HG02981 (cell line): ENCODE measurements around the gene PITPNC1.
A peak's percentile ranks its signal among the peaks of the same experiment; 100 is the strongest.

Source experiments
- ATAC-seq: cut with Tn5 transposase; IDR thresholded peaks from one replicate; pipeline ENCODE4 v1.9.1; 2021; ENCODE audit warnings: mild to moderate bottlenecking, moderate library complexity; ENCODE audit not compliant: unreplicated experiment

Gene PITPNC1

GRCh38 chr17:67534941-67535340 is 157.9 kb downstream of the PITPNC1 start:
- ATAC-seq: no peak

- ATAC-seq: no peak
Measured at GRCh38 chr17:67542219-67543114, 165.4 kb downstream of the PITPNC1 start.

GRCh38 chr17:67544364-67544955 is 167.4 kb downstream of the PITPNC1 start:
- no peak for ATAC-seq

- peak; percentile 91 for ATAC-seq
Measured at GRCh38 chr17:67546578-67547527, 169.8 kb downstream of the PITPNC1 start.

GRCh38 chr17:67548693-67549092 is 171.6 kb downstream of the PITPNC1 start:
- no peak for ATAC-seq

- ATAC-seq: no peak
Measured at GRCh38 chr17:67549820-67550219, 172.7 kb downstream of the PITPNC1 start.

- no peak for ATAC-seq
Measured at GRCh38 chr17:67554634-67555033, 177.6 kb downstream of the PITPNC1 start.

- ATAC-seq: no peak
Measured at GRCh38 chr17:67555855-67556254, 178.8 kb downstream of the PITPNC1 start.

GRCh38 chr17:67557052-67557845 is 180.2 kb downstream of the PITPNC1 start:
- ATAC-seq: no peak

GRCh38 chr17:67557921-67558320 is 180.8 kb downstream of the PITPNC1 start:
- ATAC-seq: no peak

GRCh38 chr17:67558740-67559380 is 181.8 kb downstream of the PITPNC1 start:
- no peak for ATAC-seq

GRCh38 chr17:67559381-67559966 is 182.4 kb downstream of the PITPNC1 start:
- ATAC-seq: no peak

- no peak for ATAC-seq
Measured at GRCh38 chr17:67562005-67562404, 184.9 kb downstream of the PITPNC1 start.

- ATAC-seq: no peak
Measured at GRCh38 chr17:67563692-67564228, 186.7 kb downstream of the PITPNC1 start.

- ATAC-seq: no peak
Measured at GRCh38 chr17:67565068-67565467, 188.0 kb downstream of the PITPNC1 start.

GRCh38 chr17:67566656-67567055 is 189.6 kb downstream of the PITPNC1 start:
- ATAC-seq: no peak

GRCh38 chr17:67569015-67569451 is 192.0 kb downstream of the PITPNC1 start:
- no peak for ATAC-seq

- ATAC-seq: no peak
Measured at GRCh38 chr17:67569873-67570272, 192.8 kb downstream of the PITPNC1 start.

- no peak for ATAC-seq
Measured at GRCh38 chr17:67570797-67571196, 193.7 kb downstream of the PITPNC1 start.
